ENCODE data around the gene STS. TPM values are rescaled to one million over a fixed set of nuclear protein-coding genes. Genes with fewer than 3 reads are reported as not detected.
A peak's percentile ranks its signal among the peaks of the same experiment; 100 is the strongest.
"Not testable (repeated sequence)": the region's sequence is repeated elsewhere in the genome, so short reads cannot be mapped to it uniquely, and the experiment has no call there.

The STS gene
- total RNA-seq, 1 donor from 2014 or later: 18.3 TPM

GRCh38 chrX:7164174-7164573 lies 16.7 kb downstream of the STS start:
- Mint-ChIP-seq H3K27ac (no peak overlapping the region), H3K36me3 (peaks cover 6% of the 10 kb centered on the region), H3K4me3 (no peak overlapping the region), H3K27me3 (no peaks in the 10 kb centered on the region), H3K9me3 (peaks cover 1% of the 10 kb centered on the region), H3K4me1 (ENCODE audit: unreplicated experiment) (peaks cover 10% of the 10 kb centered on the region)
- DNase-seq (ENCODE audit: extremely low spot score, unreplicated experiment): no peak
- TF ChIP-seq CTCF (conservative IDR thresholded peaks at IDR 0.05): no peak

- Mint-ChIP-seq H3K27me3 (no peaks in the 10 kb centered on the region), H3K4me3 (no peak overlapping the region), H3K9me3 (peaks cover 5% of the 10 kb centered on the region), H3K4me1 (ENCODE audit: unreplicated experiment) (no peaks in the 10 kb centered on the region), H3K36me3 (peaks cover 5% of the 10 kb centered on the region), H3K27ac (no peak overlapping the region)
- no peak for TF ChIP-seq CTCF (conservative IDR thresholded peaks at IDR 0.05)
- no peak for DNase-seq (ENCODE audit: extremely low spot score, unreplicated experiment)
Observed at GRCh38 chrX:7168371-7168770, 20.9 kb downstream of the STS start.

GRCh38 chrX:7169627-7170026 lies 22.1 kb downstream of the STS start:
- Mint-ChIP-seq H3K36me3 (peaks cover 5% of the 10 kb centered on the region), H3K9me3 (peaks cover 5% of the 10 kb centered on the region), H3K4me3 (no peak overlapping the region), H3K27ac (no peak overlapping the region), H3K27me3 (no peaks in the 10 kb centered on the region), H3K4me1 (ENCODE audit: unreplicated experiment) (no peaks in the 10 kb centered on the region)
- no peak for TF ChIP-seq CTCF (conservative IDR thresholded peaks at IDR 0.05)
- no peak for DNase-seq (ENCODE audit: extremely low spot score, unreplicated experiment)

- peak; percentile 60 for TF ChIP-seq CTCF (conservative IDR thresholded peaks at IDR 0.05)
- DNase-seq (ENCODE audit: extremely low spot score, unreplicated experiment): no peak
- Mint-ChIP-seq H3K9me3 (peaks cover 5% of the 10 kb centered on the region), H3K4me1 (ENCODE audit: unreplicated experiment) (no peaks in the 10 kb centered on the region), H3K36me3 (peaks cover 5% of the 10 kb centered on the region), H3K27ac (no peak overlapping the region), H3K4me3 (no peak overlapping the region), H3K27me3 (no peaks in the 10 kb centered on the region)
Observed at GRCh38 chrX:7170898-7171297, 23.4 kb downstream of the STS start.

GRCh38 chrX:7178859-7179258 lies 31.3 kb downstream of the STS start:
- not testable (repeated sequence) for H3K27me3 Mint-ChIP-seq; H3K9me3 Mint-ChIP-seq; H3K36me3 Mint-ChIP-seq; H3K4me1 Mint-ChIP-seq (ENCODE audit: unreplicated experiment); H3K4me3 Mint-ChIP-seq; DNase-seq (ENCODE audit: extremely low spot score, unreplicated experiment); H3K27ac Mint-ChIP-seq

- no peaks in the 10 kb centered on the region for H3K36me3 Mint-ChIP-seq
- H3K27me3 Mint-ChIP-seq: no peaks in the 10 kb centered on the region
- no peaks in the 10 kb centered on the region for H3K4me1 Mint-ChIP-seq (ENCODE audit: unreplicated experiment)
- no peak overlapping the region for H3K4me3 Mint-ChIP-seq
- no peak overlapping the region for H3K27ac Mint-ChIP-seq
- DNase-seq (ENCODE audit: extremely low spot score, unreplicated experiment): no peak
- no peak for TF ChIP-seq CTCF (conservative IDR thresholded peaks at IDR 0.05)
- H3K9me3 Mint-ChIP-seq: no peaks in the 10 kb centered on the region
Observed at GRCh38 chrX:7179446-7179845, 31.9 kb downstream of the STS start.

Measured in type B pancreatic cell (in vitro differentiated cells).